Fibroblast of villous mesenchyme (primary cell): Measurements from ENCODE around the gene BTNL8. TPM values are rescaled to one million over a fixed set of nuclear protein-coding genes. Genes with fewer than 3 reads are reported as not detected.

Experiments used
- DNase-seq: peaks from one replicate; pipeline ENCODE4 v3.0.0-alpha.2; 2010; ENCODE audit warnings: low read depth
- H3K4me3 ChIP-seq: 2 replicates; pipeline ENCODE4 v1.5.1; 2011; ENCODE audit warnings: low read depth, mild to moderate bottlenecking, low read length
- total RNA-seq: library from RNA; depleted of rRNA; stranded (reverse); fragments of >200 nt; gene quantifications from 2 replicates; pipeline ENCODE4 v1.2.3, GENCODE V29; 2012
- TF ChIP-seq, protein P1 (sequence below): IDR thresholded peaks from 2 replicates; pipeline ENCODE4 v1.5.1; 2012; ENCODE audit warnings: low read depth, mild to moderate bottlenecking, low read length; ENCODE audit not compliant: insufficient read depth

BTNL8 gene
- total RNA-seq, 1 donor, result not detected

DNA sequence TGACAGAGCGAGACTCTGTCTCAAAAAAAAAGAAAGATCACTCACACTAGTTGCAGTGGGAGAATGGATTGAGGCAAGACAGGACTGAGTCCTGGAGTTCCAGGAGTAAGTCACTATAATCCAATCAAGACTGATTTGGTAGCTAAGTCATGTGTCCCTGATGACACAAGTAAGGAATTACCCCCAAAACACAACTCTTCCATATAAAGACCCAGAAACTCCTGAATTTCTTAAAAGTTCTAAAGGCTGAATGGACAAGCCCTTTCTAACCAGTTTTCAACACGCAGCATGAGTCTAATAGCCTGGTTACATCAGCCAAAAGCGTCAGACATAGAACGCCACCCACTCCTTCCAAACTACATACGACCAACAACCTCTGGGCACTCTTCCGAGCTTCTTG, 40.4 kb upstream of the BTNL8 start:
- H3K4me3 ChIP-seq, result no peak overlapping the region
- TF ChIP-seq, protein P1, sequence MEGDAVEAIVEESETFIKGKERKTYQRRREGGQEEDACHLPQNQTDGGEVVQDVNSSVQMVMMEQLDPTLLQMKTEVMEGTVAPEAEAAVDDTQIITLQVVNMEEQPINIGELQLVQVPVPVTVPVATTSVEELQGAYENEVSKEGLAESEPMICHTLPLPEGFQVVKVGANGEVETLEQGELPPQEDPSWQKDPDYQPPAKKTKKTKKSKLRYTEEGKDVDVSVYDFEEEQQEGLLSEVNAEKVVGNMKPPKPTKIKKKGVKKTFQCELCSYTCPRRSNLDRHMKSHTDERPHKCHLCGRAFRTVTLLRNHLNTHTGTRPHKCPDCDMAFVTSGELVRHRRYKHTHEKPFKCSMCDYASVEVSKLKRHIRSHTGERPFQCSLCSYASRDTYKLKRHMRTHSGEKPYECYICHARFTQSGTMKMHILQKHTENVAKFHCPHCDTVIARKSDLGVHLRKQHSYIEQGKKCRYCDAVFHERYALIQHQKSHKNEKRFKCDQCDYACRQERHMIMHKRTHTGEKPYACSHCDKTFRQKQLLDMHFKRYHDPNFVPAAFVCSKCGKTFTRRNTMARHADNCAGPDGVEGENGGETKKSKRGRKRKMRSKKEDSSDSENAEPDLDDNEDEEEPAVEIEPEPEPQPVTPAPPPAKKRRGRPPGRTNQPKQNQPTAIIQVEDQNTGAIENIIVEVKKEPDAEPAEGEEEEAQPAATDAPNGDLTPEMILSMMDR, result no peak
- DNase-seq, result no peak

DNA sequence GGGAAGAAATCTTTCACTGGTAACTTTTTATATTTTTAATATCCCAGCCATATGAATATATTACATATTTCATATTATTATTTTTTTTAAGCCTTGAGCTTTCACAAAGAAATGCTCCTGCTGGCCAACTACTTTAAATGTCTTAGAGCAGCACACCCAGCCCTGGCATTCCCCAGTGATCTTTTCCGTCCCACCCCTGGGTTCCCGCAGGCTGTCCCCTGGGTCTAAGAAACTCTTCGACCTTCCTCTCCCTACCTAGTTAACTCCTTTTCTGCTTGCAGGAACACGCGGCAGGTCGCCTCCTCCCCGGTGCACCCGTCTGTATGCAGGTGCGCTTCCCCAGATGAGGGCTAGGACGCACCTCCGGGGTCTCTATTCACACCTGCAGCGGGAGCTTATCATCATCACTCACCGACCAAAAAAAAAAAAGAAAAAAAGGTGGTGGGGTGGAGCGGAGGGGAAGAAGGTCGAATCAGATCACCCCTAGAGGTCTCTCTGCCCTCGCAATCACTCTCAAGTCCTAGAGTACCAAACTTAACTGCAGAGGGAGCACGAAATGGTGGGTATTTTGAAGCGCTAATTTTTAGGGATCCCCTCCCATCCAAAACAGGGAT, 38.6 kb upstream of the BTNL8 start:
- DNase-seq, result no peak
- H3K4me3 ChIP-seq, result peak overlapping the region; percentile 96
- TF ChIP-seq, protein P1, result peak; percentile 7

DNA sequence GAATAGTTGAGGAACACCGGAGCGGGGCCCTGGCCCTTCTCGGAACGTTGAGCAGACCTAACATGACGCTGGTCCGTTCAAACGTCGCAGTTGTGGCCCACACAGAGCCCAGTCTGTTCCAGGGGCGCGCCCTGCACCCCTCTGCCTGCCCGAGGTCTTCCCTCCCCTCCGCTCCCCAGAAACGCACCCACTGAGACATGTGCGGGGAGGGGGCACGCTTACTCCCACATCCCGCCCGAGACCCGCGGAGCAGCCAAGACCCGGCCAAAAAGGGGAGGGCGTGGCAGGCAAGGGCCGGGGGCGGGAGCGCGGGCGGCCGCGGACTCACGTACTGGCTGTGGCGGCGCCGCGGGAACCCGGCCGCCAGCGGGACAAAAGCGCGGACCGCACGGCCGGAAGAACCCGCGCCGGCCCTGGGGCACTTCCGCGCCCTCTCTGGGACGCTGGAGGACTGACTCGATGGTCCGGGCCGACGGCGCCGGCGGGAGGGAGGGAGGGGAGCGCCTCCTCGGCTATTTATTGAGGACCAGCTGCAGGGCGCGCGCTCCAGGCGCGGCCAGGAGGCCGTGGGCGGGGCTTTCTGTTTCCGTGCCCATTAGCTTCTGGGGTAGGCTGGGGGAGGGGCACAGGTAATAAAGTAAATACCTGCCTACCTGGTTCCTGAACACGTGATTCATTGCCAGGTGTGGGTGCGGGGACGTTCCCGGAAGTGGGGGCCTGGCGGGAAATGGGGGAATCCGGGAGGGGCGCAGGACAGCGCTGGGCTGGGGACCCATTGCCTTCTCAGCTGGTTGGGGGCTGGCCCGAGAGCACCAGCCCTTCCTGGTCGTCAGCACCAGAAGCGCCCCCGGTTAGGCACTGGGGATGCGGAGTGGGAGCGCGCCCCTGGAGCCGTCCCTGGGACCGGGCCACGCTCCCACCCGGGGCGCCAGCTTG, 37.8 kb upstream of the BTNL8 start, which contains the start of gene ZFP62:
ZFP62 (minus strand) TSS at position 390 of the 936 bp plus-strand sequence; CDS start at position 333, 57 bp downstream.
- TF ChIP-seq, protein P1, result no peak
- H3K4me3 ChIP-seq, result peak within 1 kb of the TSS; percentile 96
- DNase-seq, result peak; percentile 91

DNA sequence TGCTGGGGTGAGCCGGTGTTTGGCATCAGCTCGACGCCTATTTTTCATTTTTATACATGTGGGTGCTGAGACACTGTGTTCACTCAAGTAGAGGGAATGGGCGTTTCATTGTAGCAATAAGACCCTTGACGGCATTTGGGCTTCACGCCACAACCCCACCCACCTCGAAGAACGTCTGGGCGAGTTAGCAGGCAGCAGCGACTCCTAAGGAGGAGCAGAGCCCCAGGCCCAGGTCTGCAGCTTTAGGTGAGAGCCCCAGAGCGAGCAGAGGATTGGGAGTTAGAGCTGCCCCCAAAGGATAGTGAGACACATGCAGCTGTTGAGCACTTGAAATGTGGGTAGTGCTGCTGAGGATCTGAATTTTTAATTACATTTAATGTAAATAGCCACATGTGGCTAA, 36.3 kb upstream of the BTNL8 start:
- TF ChIP-seq, protein P1, result no peak
- no peak overlapping the region for H3K4me3 ChIP-seq

GRCh38 chr5:180865981-180866695, 32.8 kb upstream of the BTNL8 start:
- TF ChIP-seq, protein P1, result no peak
- no peak overlapping the region for H3K4me3 ChIP-seq
- DNase-seq, result no peak

More for the DNA sequence above, 36.3 kb upstream of the BTNL8 start:
- DNase-seq, result no peak

GRCh38 chr5:180866985-180867384, 32.0 kb upstream of the BTNL8 start:
- TF ChIP-seq, protein P1, result no peak
- no peak overlapping the region for H3K4me3 ChIP-seq
- no peak for DNase-seq
